Mucosa of descending colon (tissue), 3 donors: ENCODE data around the gene RBM6. TPM values are rescaled to one million over a fixed set of nuclear protein-coding genes. Genes with fewer than 3 reads are reported as not detected.
"Not testable (repeated sequence)": the region's sequence is repeated elsewhere in the genome, so short reads cannot be mapped to it uniquely, and the experiment has no call there.

Source experiments
- ATAC-seq: fragments of 200-7000 bp; cut with Tn5 transposase; one replicate; pipeline ENCODE4 v1.9.1; 2020; ENCODE audit warnings: mild to moderate bottlenecking, moderate library complexity
- DNase-seq, 3 donors: peaks; one replicate each; pipeline ENCODE4 v3.0.0-alpha.2; 2020
- H3K36me3 ChIP-seq: fragments of 200-600 bp; one replicate; pipeline ENCODE4 v1.8.0; 2021; ENCODE audit warnings: low read depth, mild to moderate bottlenecking
- H3K4me1 ChIP-seq: fragments of 200-600 bp; one replicate; pipeline ENCODE4 v1.8.0; 2021; ENCODE audit warnings: low read depth, mild to moderate bottlenecking
- H3K4me3 ChIP-seq: fragments of 200-600 bp; one replicate; pipeline ENCODE4 v1.8.0; 2021; ENCODE audit warnings: mild to moderate bottlenecking
- H3K9me3 ChIP-seq: fragments of 200-600 bp; one replicate; pipeline ENCODE4 v1.8.0; 2021; ENCODE audit warnings: mild to moderate bottlenecking
- intact Hi-C, 2 donors: fragments of 100-400 bp; cut with DNase I in 1 of 2; cut with micrococcal nuclease in 1 of 2; formaldehyde crosslinking; loops; one replicate each; pipeline versions ENCODE4 v1.11.0 to v1.11.1; 2022; cut with DNase I, micrococcal nuclease
- total RNA-seq, 3 donors: library from RNA; stranded (reverse); fragmentation: NEBNext Ultra II Directional in 2 of 3; extraction: Animal tissue kit (Norgen Biotek cat#: 25700) in 2 of 3; gene quantifications; one replicate each; pipeline versions ENCODE4 v1.2.1 to v1.2.4, GENCODE V29; 2021 to 2023
- TF ChIP-seq, protein P1 (sequence below): fragments of 200-600 bp; IDR thresholded peaks from one replicate; pipeline ENCODE4 v1.8.0; 2022; ENCODE audit warnings: antibody characterized with exemption, mild to moderate bottlenecking
- donor health status: DM: no; HTN: no; CAD: no; lungs with moderate emphysema.
- donor health status: DM: no; HTN: no; CAD: no.
- donor health status: DM: no; HTN: yes; CAD: no.

RBM6 gene
- total RNA-seq, 3 donors from 2014 or later = 75.6 to 124 (median 112) TPM

GRCh38 chr3:49912881-49913281, 27.1 kb upstream of the RBM6 start:
- Histone ChIP-seq H3K4me3 (no peak overlapping the region), H3K9me3 (no peaks in the 10 kb centered on the region), H3K36me3 (no peaks in the 10 kb centered on the region), H3K4me1 (no peaks in the 10 kb centered on the region)
- TF ChIP-seq, protein P1, sequence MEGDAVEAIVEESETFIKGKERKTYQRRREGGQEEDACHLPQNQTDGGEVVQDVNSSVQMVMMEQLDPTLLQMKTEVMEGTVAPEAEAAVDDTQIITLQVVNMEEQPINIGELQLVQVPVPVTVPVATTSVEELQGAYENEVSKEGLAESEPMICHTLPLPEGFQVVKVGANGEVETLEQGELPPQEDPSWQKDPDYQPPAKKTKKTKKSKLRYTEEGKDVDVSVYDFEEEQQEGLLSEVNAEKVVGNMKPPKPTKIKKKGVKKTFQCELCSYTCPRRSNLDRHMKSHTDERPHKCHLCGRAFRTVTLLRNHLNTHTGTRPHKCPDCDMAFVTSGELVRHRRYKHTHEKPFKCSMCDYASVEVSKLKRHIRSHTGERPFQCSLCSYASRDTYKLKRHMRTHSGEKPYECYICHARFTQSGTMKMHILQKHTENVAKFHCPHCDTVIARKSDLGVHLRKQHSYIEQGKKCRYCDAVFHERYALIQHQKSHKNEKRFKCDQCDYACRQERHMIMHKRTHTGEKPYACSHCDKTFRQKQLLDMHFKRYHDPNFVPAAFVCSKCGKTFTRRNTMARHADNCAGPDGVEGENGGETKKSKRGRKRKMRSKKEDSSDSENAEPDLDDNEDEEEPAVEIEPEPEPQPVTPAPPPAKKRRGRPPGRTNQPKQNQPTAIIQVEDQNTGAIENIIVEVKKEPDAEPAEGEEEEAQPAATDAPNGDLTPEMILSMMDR = no peak
- intact Hi-C loops = no loop called here
- ATAC-seq = no peak
- DNase-seq = no peak

DNA sequence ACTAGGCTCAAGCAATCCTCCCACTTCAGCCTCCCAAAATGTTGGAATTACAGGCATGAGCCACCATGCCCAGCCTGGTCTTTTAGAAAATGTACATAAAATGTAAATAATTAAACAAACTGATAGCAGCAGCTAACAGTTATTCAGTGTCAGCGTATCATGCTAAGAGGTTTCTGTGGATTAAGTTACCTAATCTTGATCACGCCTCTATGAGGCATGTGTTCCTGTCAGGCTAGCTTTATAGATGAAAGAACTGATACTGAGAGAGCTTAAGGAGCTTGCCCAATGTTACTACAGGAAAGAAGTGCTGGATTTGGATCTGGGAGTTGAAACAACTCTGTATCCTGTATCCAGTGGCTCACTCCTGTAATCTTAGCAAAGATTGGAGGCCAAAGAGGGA, 25.0 kb upstream of the RBM6 start:
- DNase-seq (no peak), ATAC-seq (peak; percentile 60)
- no peaks in the 10 kb centered on the region for H3K36me3 ChIP-seq
- H3K4me1 ChIP-seq = no peaks in the 10 kb centered on the region
- H3K9me3 ChIP-seq = no peaks in the 10 kb centered on the region
- intact Hi-C loops = no loop called here
- TF ChIP-seq, protein P1 = no peak
- no peak overlapping the region for H3K4me3 ChIP-seq

DNA sequence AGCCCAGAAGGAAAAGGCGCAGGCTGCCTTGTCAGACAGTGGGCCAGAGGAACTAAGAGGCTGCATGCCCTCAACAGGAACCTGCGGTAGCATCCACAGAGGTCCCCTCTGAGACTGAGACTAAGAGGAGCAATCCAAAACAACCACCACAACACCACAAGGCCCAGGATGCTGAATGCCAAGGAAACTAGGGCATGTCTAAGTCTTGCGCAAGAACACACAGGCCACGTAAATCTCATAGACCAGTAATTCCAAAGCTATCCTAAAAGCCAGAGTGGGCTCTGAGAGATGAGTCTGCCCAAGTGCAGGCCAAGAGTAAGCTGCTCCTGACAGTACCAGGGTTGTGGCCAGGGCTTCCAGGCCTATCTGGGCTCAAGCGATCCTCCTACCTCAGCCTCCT, 23.3 kb upstream of the RBM6 start:
- no peak for DNase-seq
- Histone ChIP-seq H3K4me1 (no peaks in the 10 kb centered on the region), H3K4me3 (no peak overlapping the region), H3K9me3 (no peaks in the 10 kb centered on the region), H3K36me3 (no peaks in the 10 kb centered on the region)
- no peak for ATAC-seq
- intact Hi-C loops = no loop called here
- TF ChIP-seq, protein P1 = no peak

- ATAC-seq, DNase-seq, H3K4me1 ChIP-seq, H3K4me3 ChIP-seq, H3K9me3 ChIP-seq, intact Hi-C loops, H3K36me3 ChIP-seq: not testable (repeated sequence)
Measured at GRCh38 chr3:49917806-49918590, 22.0 kb upstream of the RBM6 start.

DNA sequence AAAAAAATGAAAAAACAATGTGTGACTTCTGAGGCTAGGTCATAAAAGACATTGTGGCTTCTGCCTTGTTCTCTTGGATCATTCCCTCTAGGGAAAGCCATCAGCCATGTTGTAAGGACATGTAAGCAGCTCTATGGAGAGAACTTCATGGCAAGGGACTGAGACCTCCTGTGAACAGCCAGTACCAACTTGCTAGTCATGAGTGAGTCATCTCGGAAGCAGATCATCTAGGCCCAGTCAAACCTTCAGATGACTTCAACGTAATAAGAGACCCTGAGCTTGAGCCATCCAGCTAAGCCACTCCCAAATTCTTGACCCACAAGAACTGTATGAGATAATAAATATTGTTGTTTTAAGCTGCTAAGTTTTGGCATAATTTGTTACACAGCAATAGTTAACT, 15.3 kb upstream of the RBM6 start:
- Histone ChIP-seq H3K4me1 (peaks cover 8% of the 10 kb centered on the region), H3K4me3 (no peak overlapping the region), H3K9me3 (no peaks in the 10 kb centered on the region), H3K36me3 (no peaks in the 10 kb centered on the region)
- ATAC-seq = no peak
- no peak for DNase-seq
- TF ChIP-seq, protein P1 = no peak
- intact Hi-C loops = no loop called here

DNA sequence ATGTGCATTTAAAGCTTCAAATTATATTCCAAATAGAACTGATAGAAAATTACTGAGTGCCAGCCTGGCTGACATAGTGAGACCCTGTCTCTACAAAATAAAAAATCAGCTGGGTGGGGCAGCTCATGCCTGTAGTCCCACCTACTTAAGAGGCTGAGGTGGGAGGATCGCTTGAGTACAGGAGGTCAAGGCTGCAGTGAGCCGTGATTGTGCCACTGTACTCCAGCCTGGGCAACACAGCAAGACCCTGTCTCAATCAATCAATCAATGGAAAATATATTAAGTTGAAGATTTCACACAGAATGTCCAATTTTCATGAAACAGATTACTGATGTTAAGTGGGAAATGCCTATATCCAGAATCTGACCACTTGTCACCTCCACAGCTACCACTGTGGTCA, 14.5 kb upstream of the RBM6 start:
- DNase-seq = no peak
- intact Hi-C loops = no loop called here
- TF ChIP-seq, protein P1 = no peak
- Histone ChIP-seq H3K4me3 (no peak overlapping the region), H3K9me3 (no peaks in the 10 kb centered on the region), H3K36me3 (no peaks in the 10 kb centered on the region), H3K4me1 (peaks cover 9% of the 10 kb centered on the region)
- ATAC-seq = no peak
